B cell (primary cell): Measurements from ENCODE around the gene NCAPG2. TPM values are rescaled to one million over a fixed set of nuclear protein-coding genes. Genes with fewer than 3 reads are reported as not detected.
A peak's percentile ranks its signal among the peaks of the same experiment; 100 is the strongest.

Experiments
- ATAC-seq: fragments of 200-7000 bp; cut with Tn5 transposase; one replicate; pipeline ENCODE4 v1.10.0; 2021; ENCODE audit warnings: low read depth, mild to moderate bottlenecking, moderate number of reproducible peaks, moderate library complexity
- CTCF ChIA-PET: fragments of 350-600 bp; sonication (Branson Sonifier 250); formaldehyde crosslinking; loops from one replicate; lab custom pipeline; 2021; ENCODE audit warnings: antibody characterized with exemption, inconsistent platforms; lab: Charles Lee
- POLR2A ChIA-PET: fragments of 350-600 bp; sonication (Branson Sonifier 250); formaldehyde crosslinking; loops from one replicate; lab custom pipeline; 2021; ENCODE audit warnings: antibody characterized with exemption; lab: Charles Lee
- DNase-seq: peaks from one replicate; pipeline ENCODE4 v3.0.0; 2013
- H2AFZ ChIP-seq: 2 replicates; pipeline ENCODE4 v1.6.1; 2012; ENCODE audit warnings: mild to moderate bottlenecking, low read depth, low read length; ENCODE audit not compliant: insufficient read depth, poor library complexity, severe bottlenecking
- H3K27ac ChIP-seq, 2 donors: 1 replicate in 1 of 2; 2 replicates in 1 of 2; pipeline ENCODE4 v1.5.1; 2012 to 2013; ENCODE audit warnings: low read length in 2 of 2, mild to moderate bottlenecking in 2 of 2, moderate library complexity in 1 of 2
- H3K27me3 ChIP-seq, 4 experiments: fragments of 200-600 bp in 1 of 4; sonication (generic) in 1 of 4; replicated peaks in 1 of 4; 1 replicate in 2 of 4; 2 replicates in 2 of 4; pipeline versions ENCODE4 v1.6.1 to v1.7.0; 2013 to 2016; ENCODE audit warnings: low read length in 3 of 4, mild to moderate bottlenecking in 2 of 4, mixed read lengths in 1 of 4, moderate library complexity in 1 of 4; ENCODE audit not compliant: insufficient read depth in 4 of 4, control insufficient read depth in 3 of 4; ENCODE audit errors: control extremely low read depth in 1 of 4
- H3K36me3 ChIP-seq, 2 experiments: replicated peaks in 1 of 2; 1 replicate in 1 of 2; 2 replicates in 1 of 2; pipeline versions ENCODE4 v1.6.1 to v1.7.1; 2013; ENCODE audit warnings: low read length in 1 of 2; ENCODE audit not compliant: insufficient read depth in 2 of 2, control insufficient read depth in 1 of 2; ENCODE audit errors: control extremely low read depth in 1 of 2, extremely low read depth in 1 of 2
- H3K4me1 ChIP-seq, 2 donors: fragments of 200-600 bp in 1 of 2; sonication (generic) in 1 of 2; 1 replicate in 1 of 2; 2 replicates in 1 of 2; pipeline versions ENCODE4 v1.5.1 to v1.6.1; 2013 to 2017; ENCODE audit warnings: low read length in 2 of 2; ENCODE audit not compliant: control insufficient read depth in 2 of 2, insufficient read depth in 2 of 2
- H3K4me2 ChIP-seq: replicated peaks from 2 replicates; pipeline ENCODE3; 2012; ENCODE audit warnings: mild to moderate bottlenecking, low read depth, low read length; ENCODE audit not compliant: poor library complexity, severe bottlenecking
- H3K4me3 ChIP-seq, 5 experiments: fragments of 200-600 bp in 1 of 5; sonication (generic) in 1 of 5; 1 replicate in 3 of 5; 2 replicates in 2 of 5; pipeline versions ENCODE4 v1.5.1 to v1.7.0; 2011 to 2016; ENCODE audit warnings: low read length in 4 of 5, mild to moderate bottlenecking in 4 of 5, low read depth in 2 of 5, control low read depth in 1 of 5, moderate library complexity in 1 of 5; ENCODE audit not compliant: insufficient read depth in 1 of 5; ENCODE audit errors: control extremely low read depth in 1 of 5, extremely low read depth in 1 of 5
- H3K79me2 ChIP-seq: fragments of 200-600 bp; sonication (generic); one replicate; pipeline ENCODE4 v1.6.0; 2016; ENCODE audit warnings: low read length; ENCODE audit not compliant: control insufficient read depth, insufficient read depth
- H3K9ac ChIP-seq: fragments of 200-600 bp; sonication (generic); 2 replicates; pipeline ENCODE4 v1.6.1; 2017; ENCODE audit warnings: mild to moderate bottlenecking, low read length, moderate library complexity
- H3K9me3 ChIP-seq, 3 donors: one replicate each; pipeline versions ENCODE4 v1.6.1 to v1.7.1; 2013; ENCODE audit warnings: low read length in 2 of 3; ENCODE audit not compliant: control insufficient read depth in 2 of 3, insufficient read depth in 1 of 3; ENCODE audit errors: control extremely low read depth in 1 of 3
- H4K20me1 ChIP-seq: 2 replicates; pipeline ENCODE4 v1.6.0; 2012; ENCODE audit warnings: mild to moderate bottlenecking, low read length; ENCODE audit not compliant: insufficient read depth, control insufficient read depth, poor library complexity, severe bottlenecking
- H3K27ac Mint-ChIP-seq: one replicate; pipeline ENCODE4 v1.8.0; 2021; ENCODE audit warnings: mixed read lengths
- H3K27me3 Mint-ChIP-seq: one replicate; pipeline ENCODE4 v1.8.0; 2021; ENCODE audit warnings: mixed read lengths
- H3K4me1 Mint-ChIP-seq: one replicate; pipeline ENCODE4 v1.8.0; 2021; ENCODE audit warnings: mixed read lengths
- H3K4me3 Mint-ChIP-seq: one replicate; pipeline ENCODE4 v1.8.0; 2021; ENCODE audit warnings: mixed read lengths
- H3K9me3 Mint-ChIP-seq: one replicate; pipeline ENCODE4 v1.8.0; 2022; ENCODE audit warnings: mixed read lengths; ENCODE audit not compliant: insufficient read depth
- EZH2 ChIP-seq: IDR thresholded peaks from 2 replicates; pipeline ENCODE4 v1.6.1; 2012; ENCODE audit warnings: borderline replicate concordance, low read depth, mild to moderate bottlenecking, moderate library complexity, low read length; ENCODE audit not compliant: insufficient read depth, poor library complexity, severe bottlenecking
- WGBS: methylation state at CpG from one replicate; pipeline ENCODE4 v1.1.5; 2013; ENCODE audit warnings: missing lambda C conversion rate; ENCODE audit not compliant: insufficient coverage; 5-methylcytosine and 5-hydroxymethylcytosine counted together
- intact Hi-C: fragments of 100-400 bp; cut with micrococcal nuclease; formaldehyde crosslinking; loops from one replicate; pipeline ENCODE4 v1.10.0; 2022
- polyA plus RNA-seq: library from polyadenylated mRNA; depleted of rRNA; stranded (reverse); fragments of >200 nt; gene quantifications from 2 replicates; pipeline ENCODE4 v1.2.3, GENCODE V29; 2012
- total RNA-seq, 2 donors: library from RNA; stranded (reverse); fragments of 120-200 nt in 1 of 2; gene quantifications; 1 replicate in 1 of 2; 2 replicates in 1 of 2; pipeline versions ENCODE4 v1.2.3 to v1.2.4, GENCODE V29; 2013 to 2022
- TF ChIP-seq, protein P1 (sequence below): fragments of 200-600 bp; IDR thresholded peaks from one replicate; pipeline ENCODE4 v1.8.0; 2022; ENCODE audit warnings: antibody characterized with exemption, mild to moderate bottlenecking

Gene NCAPG2
- total and polyA plus RNA-seq, 2 donors (not counting 1 experiment from before 2014, with no cell fraction given): 2.9 to 9.8 TPM

DNA sequence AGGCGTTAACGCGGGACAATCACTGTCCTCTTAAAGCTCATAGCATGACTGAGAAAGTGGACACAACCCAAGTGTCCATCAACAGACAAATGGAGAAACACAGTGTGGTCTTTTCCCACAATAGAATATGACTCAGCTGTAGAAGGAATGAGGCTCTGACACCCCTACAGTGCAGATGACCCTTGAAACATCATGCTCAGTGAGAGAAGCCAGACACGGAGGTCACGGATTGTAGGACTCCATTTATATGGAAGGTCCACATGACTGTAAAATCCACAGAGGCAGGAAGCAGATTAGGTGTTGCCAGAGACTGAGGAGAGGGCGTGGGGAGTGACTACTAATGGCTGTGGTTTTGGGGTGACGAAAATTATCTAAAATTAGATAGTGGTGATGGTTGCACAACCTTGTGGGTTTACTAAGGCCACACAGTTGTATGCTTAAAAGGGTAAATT lies 6.1 kb upstream of the NCAPG2 start:
- H3K27ac Mint-ChIP-seq: no peak overlapping the region
- no peaks in the 10 kb centered on the region for H4K20me1 ChIP-seq
- H3K4me2 ChIP-seq: no peak overlapping the region
- 52% methylated on average over 6 of the region's 7 CpGs for WGBS
- no peaks in the 10 kb centered on the region for H3K9me3 Mint-ChIP-seq
- POLR2A ChIA-PET: no interaction called here
- no peak overlapping the region for H3K4me3 Mint-ChIP-seq
- no peak for TF ChIP-seq EZH2
- TF ChIP-seq, protein P1, sequence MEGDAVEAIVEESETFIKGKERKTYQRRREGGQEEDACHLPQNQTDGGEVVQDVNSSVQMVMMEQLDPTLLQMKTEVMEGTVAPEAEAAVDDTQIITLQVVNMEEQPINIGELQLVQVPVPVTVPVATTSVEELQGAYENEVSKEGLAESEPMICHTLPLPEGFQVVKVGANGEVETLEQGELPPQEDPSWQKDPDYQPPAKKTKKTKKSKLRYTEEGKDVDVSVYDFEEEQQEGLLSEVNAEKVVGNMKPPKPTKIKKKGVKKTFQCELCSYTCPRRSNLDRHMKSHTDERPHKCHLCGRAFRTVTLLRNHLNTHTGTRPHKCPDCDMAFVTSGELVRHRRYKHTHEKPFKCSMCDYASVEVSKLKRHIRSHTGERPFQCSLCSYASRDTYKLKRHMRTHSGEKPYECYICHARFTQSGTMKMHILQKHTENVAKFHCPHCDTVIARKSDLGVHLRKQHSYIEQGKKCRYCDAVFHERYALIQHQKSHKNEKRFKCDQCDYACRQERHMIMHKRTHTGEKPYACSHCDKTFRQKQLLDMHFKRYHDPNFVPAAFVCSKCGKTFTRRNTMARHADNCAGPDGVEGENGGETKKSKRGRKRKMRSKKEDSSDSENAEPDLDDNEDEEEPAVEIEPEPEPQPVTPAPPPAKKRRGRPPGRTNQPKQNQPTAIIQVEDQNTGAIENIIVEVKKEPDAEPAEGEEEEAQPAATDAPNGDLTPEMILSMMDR: no peak
- DNase-seq (no peak), ATAC-seq (peak; percentile 39)
- H3K36me3 ChIP-seq: no peaks in the 10 kb centered on the region
- H2AFZ ChIP-seq: no peak overlapping the region
- intact Hi-C loops: no loop called here
- H3K27ac ChIP-seq: peak overlapping the region in 1 of 2 donors; percentile 9
- H3K27me3 Mint-ChIP-seq: peaks cover 3% of the 10 kb centered on the region
- H3K27me3 ChIP-seq: no peaks in the 10 kb centered on the region
- CTCF ChIA-PET: no interaction called here
- peaks cover 0 to 4% of the 10 kb centered on the region in 2 donors for H3K4me1 ChIP-seq
- peaks cover 14% of the 10 kb centered on the region for H3K4me1 Mint-ChIP-seq
- H3K9ac ChIP-seq: no peak overlapping the region
- no peaks in the 10 kb centered on the region for H3K79me2 ChIP-seq
- H3K9me3 ChIP-seq: peaks cover 0 to 15% (median 5%) of the 10 kb centered on the region in 3 donors
- no peak overlapping the region for H3K4me3 ChIP-seq

DNA sequence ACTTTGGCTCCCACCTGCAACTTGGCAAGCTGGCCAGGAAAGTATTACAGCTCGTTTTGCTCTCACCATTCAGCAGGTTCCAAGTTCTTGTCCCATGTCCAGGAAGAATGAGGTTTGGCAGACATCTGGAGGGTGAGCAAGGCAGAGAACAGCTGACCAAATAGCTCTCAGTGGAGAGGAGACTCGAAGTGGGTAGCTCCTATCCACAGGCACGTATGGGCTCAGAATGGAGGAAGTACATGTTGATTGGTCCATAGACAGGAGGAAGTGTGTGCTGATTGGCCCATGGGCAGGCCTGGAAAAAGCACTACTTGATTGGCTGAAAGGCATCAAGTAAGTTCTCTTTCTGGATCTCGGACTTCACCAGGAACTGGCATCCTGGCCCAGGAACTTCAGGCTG lies 3.0 kb upstream of the NCAPG2 start:
- Histone ChIP-seq H3K79me2 (peaks cover 13% of the 10 kb centered on the region), H3K9ac (no peak overlapping the region), H3K9me3 (peaks cover 0 to 15% (median 5%) of the 10 kb centered on the region in 3 donors), H3K27me3 (no peaks in the 10 kb centered on the region), H3K4me3 (no peak overlapping the region), H3K36me3 (no peaks in the 10 kb centered on the region), H3K4me2 (no peak overlapping the region), H3K27ac (no peak overlapping the region), H3K4me1 (peaks cover 6 to 16% of the 10 kb centered on the region in 2 donors), H2AFZ (no peak overlapping the region), H4K20me1 (no peaks in the 10 kb centered on the region)
- CTCF ChIA-PET: interaction anchor here (1.6 kb wide), 1 partner anchor 148 kb away, joined by 3 read pairs; the partner anchor contains the start of gene DYNC2I1
- no peaks in the 10 kb centered on the region for H3K9me3 Mint-ChIP-seq
- H3K27ac Mint-ChIP-seq: no peak overlapping the region
- TF ChIP-seq, protein P1: no peak
- no peak for TF ChIP-seq EZH2
- WGBS: 86% methylated on average over 4 of the region's 4 CpGs
- POLR2A ChIA-PET: no interaction called here
- DNase-seq (no peak), ATAC-seq (no peak)
- H3K27me3 Mint-ChIP-seq: peaks cover 3% of the 10 kb centered on the region
- intact Hi-C loops: loop anchor here (10.0 kb wide), 1 partner anchor 1813 kb away; the partner anchor contains the start of gene LMBR1
- peaks cover 26% of the 10 kb centered on the region for H3K4me1 Mint-ChIP-seq
- H3K4me3 Mint-ChIP-seq: peak overlapping the region; percentile 5
